Mesenchymal stem cell (in vitro differentiated cells and primary cell): ENCODE data around the gene ERC2.

Experiments
- DNase-seq: peaks from one replicate; pipeline ENCODE4 v3.0.0-alpha.2; 2013
- H2AFZ ChIP-seq: one replicate; pipeline ENCODE4 v1.6.1; 2013; ENCODE audit warnings: low read depth, mild to moderate bottlenecking, control low read depth, inconsistent platforms, low read length, moderate library complexity
- H2AK5ac ChIP-seq: 2 replicates; pipeline ENCODE4 v1.6.1; 2013; ENCODE audit warnings: low read length, moderate library complexity, mild to moderate bottlenecking, inconsistent platforms; ENCODE audit not compliant: severe bottlenecking
- H2BK120ac ChIP-seq: one replicate; pipeline ENCODE4 v1.6.1; 2013; ENCODE audit warnings: low read depth, mild to moderate bottlenecking, inconsistent platforms, low read length, moderate library complexity
- H2BK12ac ChIP-seq, 2 experiments: one replicate each; pipeline ENCODE4 v1.6.1; 2013; ENCODE audit warnings: inconsistent platforms in 2 of 2, low read length in 2 of 2, mild to moderate bottlenecking in 2 of 2, moderate library complexity in 2 of 2, control low read depth in 1 of 2
- H2BK15ac ChIP-seq: one replicate; pipeline ENCODE4 v1.6.1; 2013; ENCODE audit warnings: mild to moderate bottlenecking, low read depth, inconsistent platforms; ENCODE audit not compliant: poor library complexity, severe bottlenecking
- H2BK5ac ChIP-seq: 2 replicates; pipeline ENCODE4 v1.6.1; 2013; ENCODE audit warnings: low read depth, mild to moderate bottlenecking, low read length, control low read depth, inconsistent platforms; ENCODE audit not compliant: poor library complexity, severe bottlenecking
- H3K14ac ChIP-seq, 2 experiments: one replicate each; pipeline ENCODE4 v1.6.1; 2013; ENCODE audit warnings: inconsistent platforms in 2 of 2, low read length in 2 of 2, control low read depth in 1 of 2, mild to moderate bottlenecking in 1 of 2, moderate library complexity in 1 of 2
- H3K18ac ChIP-seq, 2 experiments: one replicate each; pipeline ENCODE4 v1.6.1; 2013; ENCODE audit warnings: inconsistent platforms in 2 of 2, low read length in 2 of 2, control low read depth in 1 of 2, low read depth in 1 of 2, mild to moderate bottlenecking in 1 of 2
- H3K23ac ChIP-seq, 2 experiments: one replicate each; pipeline ENCODE4 v1.6.1; 2013; ENCODE audit warnings: inconsistent platforms in 2 of 2, low read length in 2 of 2, mild to moderate bottlenecking in 2 of 2, moderate library complexity in 2 of 2, control low read depth in 1 of 2
- H3K27ac ChIP-seq: 2 replicates; pipeline ENCODE4 v1.5.1; 2013; ENCODE audit warnings: mild to moderate bottlenecking, moderate library complexity, low read length, control low read depth, inconsistent platforms; ENCODE audit not compliant: poor library complexity, severe bottlenecking
- H3K27me3 ChIP-seq, 2 experiments: 2 replicates each; pipeline versions ENCODE4 v1.6.1 to v1.7.0; 2013; ENCODE audit warnings: low read length in 2 of 2, mild to moderate bottlenecking in 2 of 2, moderate library complexity in 2 of 2, control low read depth in 1 of 2, inconsistent platforms in 1 of 2; ENCODE audit not compliant: control insufficient read depth in 1 of 2, insufficient read depth in 1 of 2
- H3K36me3 ChIP-seq, 2 experiments: 2 replicates each; pipeline versions ENCODE4 v1.6.1 to v1.7.0; 2013; ENCODE audit warnings: low read length in 2 of 2, control low read depth in 1 of 2, inconsistent platforms in 1 of 2, low read depth in 1 of 2, mild to moderate bottlenecking in 1 of 2; ENCODE audit not compliant: insufficient read depth in 2 of 2, control insufficient read depth in 1 of 2
- H3K4ac ChIP-seq, 2 experiments: one replicate each; pipeline ENCODE4 v1.6.1; 2013; ENCODE audit warnings: inconsistent platforms in 2 of 2, low read length in 2 of 2, mild to moderate bottlenecking in 2 of 2, moderate library complexity in 2 of 2, control low read depth in 1 of 2, low read depth in 1 of 2
- H3K4me1 ChIP-seq: 2 replicates; pipeline ENCODE4 v1.6.1; 2013; ENCODE audit warnings: low read depth, low read length, control low read depth; ENCODE audit not compliant: control insufficient read depth, insufficient read depth
- H3K4me2 ChIP-seq: 2 replicates; pipeline ENCODE4 v1.6.1; 2013; ENCODE audit warnings: low read length, mild to moderate bottlenecking, inconsistent platforms; ENCODE audit not compliant: poor library complexity, severe bottlenecking
- H3K4me3 ChIP-seq, 2 experiments: 2 replicates each; pipeline versions ENCODE4 v1.5.1 to v1.7.0; 2013; ENCODE audit warnings: low read length in 2 of 2, mild to moderate bottlenecking in 2 of 2, control low read depth in 1 of 2, low read depth in 1 of 2; ENCODE audit not compliant: insufficient read depth in 1 of 2
- H3K79me1 ChIP-seq: replicated peaks from 2 replicates; pipeline ENCODE4 v1.6.1; 2013; ENCODE audit warnings: mild to moderate bottlenecking, control low read depth, low read length, inconsistent platforms; ENCODE audit not compliant: poor library complexity, severe bottlenecking
- H3K9ac ChIP-seq: 2 replicates; pipeline ENCODE4 v1.7.0; 2013; ENCODE audit warnings: mild to moderate bottlenecking, low read length, moderate library complexity
- H3K9me3 ChIP-seq: 2 replicates; pipeline ENCODE4 v1.7.0; 2013; ENCODE audit warnings: mild to moderate bottlenecking, low read length; ENCODE audit not compliant: control insufficient read depth
- H4K8ac ChIP-seq: one replicate; pipeline ENCODE4 v1.6.1; 2013; ENCODE audit warnings: inconsistent platforms, mild to moderate bottlenecking, low read length, moderate library complexity
- H4K91ac ChIP-seq: one replicate; pipeline ENCODE4 v1.6.1; 2013; ENCODE audit warnings: mild to moderate bottlenecking, low read length, inconsistent platforms
- WGBS: methylation state at CpG from one replicate; pipeline ENCODE4 v1.1.7; 2013; ENCODE audit warnings: mixed read lengths; 5-methylcytosine and 5-hydroxymethylcytosine counted together

The ERC2 gene

GRCh38 chr3:55512571-55513343 is 955.5 kb downstream of the ERC2 start:
- Histone ChIP-seq H3K4me3 (no peak overlapping the region), H2BK5ac (no peak overlapping the region), H2BK120ac (no peak overlapping the region), H3K9me3 (no peaks in the 10 kb centered on the region), H3K23ac (no peak overlapping the region), H3K36me3 (no peaks in the 10 kb centered on the region), H4K8ac (no peak overlapping the region), H3K14ac (no peak overlapping the region), H3K27ac (no peak overlapping the region), H4K91ac (no peak overlapping the region), H3K9ac (peak overlapping the region; percentile 18), H2BK15ac (no peak overlapping the region), H3K79me1 (no peaks in the 10 kb centered on the region), H2AFZ (peak overlapping the region; percentile 67), H3K4ac (no peak overlapping the region), H2BK12ac (peak overlapping the region; percentile 4 to 79), H2AK5ac (no peak overlapping the region), H3K4me1 (peaks cover 9% of the 10 kb centered on the region), H3K18ac (peak overlapping the region; percentile 4 to 78), H3K27me3 (peaks cover 9 to 40% of the 10 kb centered on the region in 2 experiments), H3K4me2 (no peak overlapping the region)
- 37% methylated on average over 11 of the region's 11 CpGs for WGBS
- DNase-seq: no peak

- no peaks in the 10 kb centered on the region for H3K9me3 ChIP-seq
- peak overlapping the region; percentile 18 for H3K9ac ChIP-seq
- H2BK120ac ChIP-seq: no peak overlapping the region
- H3K14ac ChIP-seq: no peak overlapping the region
- H3K4me3 ChIP-seq: peak overlapping the region in 1 of 2 experiments; percentile 14
- H2AK5ac ChIP-seq: no peak overlapping the region
- H3K4ac ChIP-seq: no peak overlapping the region
- H3K36me3 ChIP-seq: no peaks in the 10 kb centered on the region
- H3K4me2 ChIP-seq: no peak overlapping the region
- H4K8ac ChIP-seq: no peak overlapping the region
- peak overlapping the region; percentile 3 to 37 for H2BK12ac ChIP-seq
- no peak overlapping the region for H3K18ac ChIP-seq
- H3K27ac ChIP-seq: no peak overlapping the region
- no peak overlapping the region for H3K23ac ChIP-seq
- DNase-seq: no peak
- 78% methylated on average over 4 of the region's 7 CpGs for WGBS
- H2BK5ac ChIP-seq: no peak overlapping the region
- no peak overlapping the region for H2BK15ac ChIP-seq
- H3K4me1 ChIP-seq: peaks cover 8% of the 10 kb centered on the region
- peaks cover 9 to 47% of the 10 kb centered on the region in 2 experiments for H3K27me3 ChIP-seq
- no peak overlapping the region for H2AFZ ChIP-seq
- H4K91ac ChIP-seq: no peak overlapping the region
- H3K79me1 ChIP-seq: no peaks in the 10 kb centered on the region
Observed at GRCh38 chr3:55511895-55512570, 956.2 kb downstream of the ERC2 start.

DNA sequence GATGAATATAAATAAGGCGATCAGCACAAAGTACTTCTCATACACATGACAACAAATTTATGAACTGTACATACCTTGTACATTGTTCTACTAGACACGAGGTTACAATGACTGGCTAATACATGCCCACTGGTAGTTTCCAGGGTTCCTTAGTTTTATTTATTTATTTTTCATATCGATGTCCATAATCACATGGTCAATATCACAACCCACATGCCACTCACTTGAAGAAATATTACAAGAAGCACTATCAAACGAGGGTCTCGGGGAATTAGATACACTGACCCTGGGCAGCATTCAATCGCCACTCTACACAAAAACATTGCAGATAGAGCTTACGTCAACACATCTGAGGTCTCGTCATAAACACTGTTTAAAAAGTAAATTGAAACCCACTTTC is 959.9 kb downstream of the ERC2 start:
- Histone ChIP-seq H3K9me3 (no peaks in the 10 kb centered on the region), H3K23ac (no peak overlapping the region), H3K9ac (no peak overlapping the region), H2BK5ac (no peak overlapping the region), H3K4me3 (no peak overlapping the region), H2BK120ac (no peak overlapping the region), H4K91ac (no peak overlapping the region), H2AK5ac (no peak overlapping the region), H3K4me1 (peaks cover 6% of the 10 kb centered on the region), H3K14ac (no peak overlapping the region), H3K27me3 (peaks cover 0 to 34% of the 10 kb centered on the region in 2 experiments), H3K4ac (no peak overlapping the region), H2BK12ac (no peak overlapping the region), H3K18ac (no peak overlapping the region), H2AFZ (no peak overlapping the region), H3K79me1 (no peaks in the 10 kb centered on the region), H3K4me2 (no peak overlapping the region), H2BK15ac (no peak overlapping the region), H3K36me3 (no peaks in the 10 kb centered on the region), H4K8ac (no peak overlapping the region), H3K27ac (no peak overlapping the region)
- no peak for DNase-seq
- 96% methylated on average over 8 of the region's 8 CpGs for WGBS

- Histone ChIP-seq H2BK120ac (no peak overlapping the region), H4K8ac (no peak overlapping the region), H3K4me1 (peaks cover 2% of the 10 kb centered on the region), H2AFZ (no peak overlapping the region), H3K4ac (no peak overlapping the region), H2AK5ac (no peak overlapping the region), H3K23ac (no peak overlapping the region), H3K4me3 (no peak overlapping the region), H3K27ac (no peak overlapping the region), H2BK15ac (no peak overlapping the region), H2BK5ac (no peak overlapping the region), H4K91ac (no peak overlapping the region), H3K9ac (no peak overlapping the region), H3K79me1 (no peaks in the 10 kb centered on the region), H3K14ac (no peak overlapping the region), H3K27me3 (peaks cover 0 to 35% of the 10 kb centered on the region in 2 experiments), H3K4me2 (no peak overlapping the region), H3K18ac (no peak overlapping the region), H2BK12ac (no peak overlapping the region), H3K9me3 (no peaks in the 10 kb centered on the region), H3K36me3 (no peaks in the 10 kb centered on the region)
- DNase-seq: no peak
- 100% methylated on average over 1 of the region's 1 CpG for WGBS
Observed at GRCh38 chr3:55507808-55508207, 960.5 kb downstream of the ERC2 start.
